ENCODE data around the gene SNX13.

DNA sequence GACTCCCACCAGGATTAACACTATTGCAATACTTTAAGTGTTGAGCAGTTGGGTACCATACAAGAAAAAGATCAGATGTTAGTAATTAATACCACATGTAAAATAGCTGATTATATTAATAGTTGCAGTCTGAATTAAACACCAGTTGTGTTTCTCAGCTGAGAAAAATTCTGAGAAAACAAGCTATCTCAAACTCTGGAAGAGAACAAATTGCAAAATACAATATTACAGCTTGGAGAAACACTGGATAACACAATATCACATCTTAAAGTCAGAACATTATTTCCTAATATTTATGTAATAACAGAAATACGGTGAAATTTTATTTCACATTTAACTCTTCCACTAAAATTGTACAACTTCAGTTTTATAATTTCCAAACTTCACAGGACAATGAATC lies 9.2 kb downstream of the SNX13 start:
- TF ChIP-seq GATA2 (IDR thresholded peaks at IDR 0.05; ENCODE audit: low read depth, low read length) (no peak), GATA3 (IDR thresholded peaks at IDR 0.05; ENCODE audit: low read depth, low read length) (no peak)
